Liver (tissue), 9 donors: ENCODE data around the gene CCDC74A. TPM values are rescaled to one million over a fixed set of nuclear protein-coding genes. Genes with fewer than 3 reads are reported as not detected.
"Not testable (repeated sequence)": the region's sequence is repeated elsewhere in the genome, so short reads cannot be mapped to it uniquely, and the experiment has no call there.

ENCODE experiments used
- DNase-seq: peaks from one replicate; pipeline ENCODE4 v3.0.0-alpha.2; 2017; ENCODE audit warnings: low spot score
- H3K27ac ChIP-seq, 2 donors: one replicate each; pipeline ENCODE4 v1.7.0; 2013; ENCODE audit warnings: inconsistent platforms in 2 of 2, low read length in 2 of 2, control low read depth in 1 of 2, low read depth in 1 of 2, mild to moderate bottlenecking in 1 of 2
- H3K27me3 ChIP-seq, 4 donors: one replicate each; pipeline versions ENCODE4 v1.6.1 to v1.7.0; 2013; ENCODE audit warnings: low read length in 3 of 4, inconsistent platforms in 1 of 4, mild to moderate bottlenecking in 1 of 4, moderate library complexity in 1 of 4; ENCODE audit not compliant: control insufficient read depth in 4 of 4, insufficient read depth in 4 of 4
- H3K36me3 ChIP-seq, 4 donors: one replicate each; pipeline versions ENCODE4 v1.6.1 to v1.7.0; 2013; ENCODE audit warnings: low read length in 3 of 4, mild to moderate bottlenecking in 3 of 4, low read depth in 1 of 4, moderate library complexity in 1 of 4; ENCODE audit not compliant: control insufficient read depth in 4 of 4, insufficient read depth in 3 of 4
- H3K4me1 ChIP-seq, 4 donors: one replicate each; pipeline versions ENCODE4 v1.6.1 to v1.7.0; 2013; ENCODE audit warnings: low read length in 3 of 4, mild to moderate bottlenecking in 3 of 4, moderate library complexity in 1 of 4; ENCODE audit not compliant: control insufficient read depth in 4 of 4, insufficient read depth in 4 of 4
- H3K4me3 ChIP-seq, 3 donors: one replicate each; pipeline versions ENCODE4 v1.6.1 to v1.7.0; 2013; ENCODE audit warnings: low read length in 3 of 3, control low read depth in 1 of 3, low read depth in 1 of 3, mild to moderate bottlenecking in 1 of 3
- H3K9ac ChIP-seq, 2 donors: one replicate each; pipeline ENCODE4 v1.7.0; 2013; ENCODE audit warnings: low read length in 2 of 2, mild to moderate bottlenecking in 2 of 2, moderate library complexity in 2 of 2, control low read depth in 1 of 2, low read depth in 1 of 2
- H3K9me3 ChIP-seq, 4 donors: one replicate each; pipeline versions ENCODE4 v1.6.1 to v1.7.0; 2013; ENCODE audit warnings: low read length in 3 of 4; ENCODE audit not compliant: control insufficient read depth in 4 of 4
- ATF3 ChIP-seq: IDR thresholded peaks from 2 replicates; pipeline ENCODE4 v1.6.1; 2016; ENCODE audit warnings: antibody characterized with exemption
- FOXA1 ChIP-seq: IDR thresholded peaks from 2 replicates; pipeline ENCODE4 v1.6.1; 2016; ENCODE audit warnings: antibody characterized with exemption
- FOXA2 ChIP-seq: IDR thresholded peaks from 2 replicates; pipeline ENCODE4 v1.6.1; 2016; ENCODE audit warnings: antibody characterized with exemption
- HNF4G ChIP-seq: IDR thresholded peaks from 2 replicates; pipeline ENCODE4 v1.6.1; 2016; ENCODE audit warnings: antibody characterized with exemption
- JUND ChIP-seq, 2 donors: IDR thresholded peaks; 2 replicates each; pipeline ENCODE4 v1.6.1; 2016; ENCODE audit warnings: antibody characterized with exemption in 2 of 2
- MAX ChIP-seq: IDR thresholded peaks from 2 replicates; pipeline ENCODE4 v1.6.1; 2016; ENCODE audit warnings: antibody characterized with exemption
- NR2F2 ChIP-seq: IDR thresholded peaks from 2 replicates; pipeline ENCODE4 v1.6.1; 2016; ENCODE audit warnings: antibody characterized with exemption
- RAD21 ChIP-seq, 2 donors: IDR thresholded peaks; 2 replicates each; pipeline ENCODE4 v1.6.1; 2016; ENCODE audit warnings: antibody characterized with exemption in 2 of 2, mild to moderate bottlenecking in 2 of 2
- SP1 ChIP-seq: IDR thresholded peaks from 2 replicates; pipeline ENCODE4 v1.6.1; 2018; ENCODE audit warnings: antibody characterized with exemption, mild to moderate bottlenecking
- TAF1 ChIP-seq: conservative IDR thresholded peaks from 2 replicates; pipeline ENCODE4 v1.6.1; 2016; ENCODE audit warnings: antibody characterized with exemption, mild to moderate bottlenecking
- ZBTB33 ChIP-seq: IDR thresholded peaks from 2 replicates; pipeline ENCODE4 v1.6.1; 2016; ENCODE audit warnings: antibody characterized with exemption
- WGBS: extraction: QIAGEN DNeasy Blood & Tissue Kit; methylation state at CpG from one replicate; pipeline ENCODE4 v1.1.7; 2013; 5-methylcytosine and 5-hydroxymethylcytosine counted together
- polyA plus RNA-seq, 2 donors: library from polyadenylated mRNA; stranded (reverse) in 1 of 2; unstranded in 1 of 2; fragments of 200-250 nt in 1 of 2; fragments of >200 nt in 1 of 2; fragmentation: Nextera tagmentation in 1 of 2; extraction: Ambion mirVana in 1 of 2; gene quantifications; one replicate each; pipeline versions ENCODE4 v1.2.1 to v1.2.3, GENCODE V29; 2013 to 2015
- total RNA-seq, 2 donors: library from RNA; depleted of rRNA; stranded (reverse); fragments of >200 nt; gene quantifications; one replicate each; pipeline ENCODE4 v1.2.3, GENCODE V29; 2014
- donor health status: healthy.
- donor health status: healthy.
- donor health status: healthy.
- donor health status: healthy.
- donor health status: healthy.

The CCDC74A gene
- total and polyA plus RNA-seq, 4 donors = 0.37 to 1.1 (median 0.47) TPM

GRCh38 chr2:131516011-131516410 lies 11.7 kb upstream of the CCDC74A start:
- H3K9ac ChIP-seq = no peak overlapping the region
- no peak overlapping the region for H3K27ac ChIP-seq
- H3K27me3 ChIP-seq = no peaks in the 10 kb centered on the region
- DNase-seq = no peak
- no peak overlapping the region for H3K4me3 ChIP-seq
- no peak for TF ChIP-seq HNF4G
- no peaks in the 10 kb centered on the region for H3K9me3 ChIP-seq
- peaks cover 0 to 35% (median 3%) of the 10 kb centered on the region in 4 donors for H3K36me3 ChIP-seq
- 87% methylated on average over 10 of the region's 10 CpGs for WGBS
- no peaks in the 10 kb centered on the region for H3K4me1 ChIP-seq

GRCh38 chr2:131516621-131517020 lies 11.1 kb upstream of the CCDC74A start:
- H3K27ac ChIP-seq, H3K9me3 ChIP-seq, H3K27me3 ChIP-seq, H3K9ac ChIP-seq, DNase-seq, H3K4me1 ChIP-seq, H3K4me3 ChIP-seq: not testable (repeated sequence)
- peaks cover 0 to 33% (median 2%) of the 10 kb centered on the region in 4 donors for H3K36me3 ChIP-seq
- WGBS = 82% methylated on average over 11 of the region's 11 CpGs

- Histone ChIP-seq H3K4me1 (no peaks in the 10 kb centered on the region), H3K27ac (no peak overlapping the region), H3K9ac (no peak overlapping the region), H3K4me3 (no peak overlapping the region), H3K27me3 (no peaks in the 10 kb centered on the region), H3K36me3 (peaks cover 0 to 33% (median 2%) of the 10 kb centered on the region in 4 donors), H3K9me3 (no peaks in the 10 kb centered on the region)
- TF ChIP-seq FOXA2 (no peak), FOXA1 (no peak), ATF3 (no peak), ZBTB33 (no peak), NR2F2 (no peak), TAF1 (no peak), RAD21 (IDR thresholded peaks at IDR 0.05) (no peak), JUND (IDR thresholded peaks at IDR 0.05) (no peak), MAX (no peak), SP1 (no peak)
- no peak for DNase-seq
- WGBS = 98% methylated on average over 17 of the region's 17 CpGs
Measured at GRCh38 chr2:131517106-131517831, 10.4 kb upstream of the CCDC74A start.

GRCh38 chr2:131517856-131518255 lies 9.8 kb upstream of the CCDC74A start:
- not testable (repeated sequence) for DNase-seq, H3K9ac ChIP-seq, H3K4me3 ChIP-seq, H3K27me3 ChIP-seq, H3K9me3 ChIP-seq, H3K4me1 ChIP-seq, H3K27ac ChIP-seq
- 91% methylated on average over 16 of the region's 16 CpGs for WGBS
- H3K36me3 ChIP-seq = peaks cover 0 to 29% (median 1%) of the 10 kb centered on the region in 4 donors

GRCh38 chr2:131518531-131518930 lies 9.2 kb upstream of the CCDC74A start:
- not testable (repeated sequence) for H3K4me3 ChIP-seq, H3K27me3 ChIP-seq, DNase-seq, H3K27ac ChIP-seq, H3K4me1 ChIP-seq, H3K9me3 ChIP-seq, H3K9ac ChIP-seq
- peaks cover 0 to 27% (median 1%) of the 10 kb centered on the region in 4 donors for H3K36me3 ChIP-seq
- 95% methylated on average over 10 of the region's 11 CpGs for WGBS
